Retinal pigment epithelial cell (primary cell): ENCODE data around the gene CAND2.
"Not testable (repeated sequence)": the region's sequence is repeated elsewhere in the genome, so short reads cannot be mapped to it uniquely, and the experiment has no call there.

Experiments
- DNase-seq: peaks from one replicate; pipeline ENCODE4 v3.0.0-alpha.2; 2010; ENCODE audit warnings: low read depth
- H3K4me3 ChIP-seq: 2 replicates; pipeline ENCODE4 v1.5.1; 2011; ENCODE audit warnings: mild to moderate bottlenecking, low read length, control low read depth, moderate library complexity
- TF ChIP-seq, protein P1 (sequence below): conservative IDR thresholded peaks from 2 replicates; pipeline ENCODE4 v1.5.1; 2011; ENCODE audit warnings: low read depth, low read length, control low read depth, inconsistent platforms

Gene CAND2

DNA sequence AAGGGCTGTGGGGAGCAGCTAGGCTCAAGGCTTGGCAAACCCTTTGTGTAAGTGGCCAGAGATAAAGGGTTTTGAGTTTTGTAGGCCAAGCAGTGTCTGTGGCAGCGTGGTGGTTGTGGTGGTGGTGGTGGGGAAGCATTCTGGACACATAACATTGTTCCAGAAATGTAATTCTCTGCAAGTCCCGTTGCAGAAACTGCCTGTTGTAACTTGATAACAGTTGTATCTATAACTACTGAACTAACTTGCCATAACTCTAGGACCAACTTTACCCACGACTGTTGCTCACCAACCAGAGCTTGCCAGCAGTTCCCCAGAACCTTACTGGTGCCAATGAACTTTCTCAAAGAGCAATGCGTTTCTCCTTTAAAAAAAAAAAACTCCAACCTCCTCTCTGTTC is 19.3 kb upstream of the CAND2 start:
- H3K4me3 ChIP-seq, result no peak overlapping the region
- TF ChIP-seq, protein P1, sequence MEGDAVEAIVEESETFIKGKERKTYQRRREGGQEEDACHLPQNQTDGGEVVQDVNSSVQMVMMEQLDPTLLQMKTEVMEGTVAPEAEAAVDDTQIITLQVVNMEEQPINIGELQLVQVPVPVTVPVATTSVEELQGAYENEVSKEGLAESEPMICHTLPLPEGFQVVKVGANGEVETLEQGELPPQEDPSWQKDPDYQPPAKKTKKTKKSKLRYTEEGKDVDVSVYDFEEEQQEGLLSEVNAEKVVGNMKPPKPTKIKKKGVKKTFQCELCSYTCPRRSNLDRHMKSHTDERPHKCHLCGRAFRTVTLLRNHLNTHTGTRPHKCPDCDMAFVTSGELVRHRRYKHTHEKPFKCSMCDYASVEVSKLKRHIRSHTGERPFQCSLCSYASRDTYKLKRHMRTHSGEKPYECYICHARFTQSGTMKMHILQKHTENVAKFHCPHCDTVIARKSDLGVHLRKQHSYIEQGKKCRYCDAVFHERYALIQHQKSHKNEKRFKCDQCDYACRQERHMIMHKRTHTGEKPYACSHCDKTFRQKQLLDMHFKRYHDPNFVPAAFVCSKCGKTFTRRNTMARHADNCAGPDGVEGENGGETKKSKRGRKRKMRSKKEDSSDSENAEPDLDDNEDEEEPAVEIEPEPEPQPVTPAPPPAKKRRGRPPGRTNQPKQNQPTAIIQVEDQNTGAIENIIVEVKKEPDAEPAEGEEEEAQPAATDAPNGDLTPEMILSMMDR, result no peak
- no peak for DNase-seq

DNA sequence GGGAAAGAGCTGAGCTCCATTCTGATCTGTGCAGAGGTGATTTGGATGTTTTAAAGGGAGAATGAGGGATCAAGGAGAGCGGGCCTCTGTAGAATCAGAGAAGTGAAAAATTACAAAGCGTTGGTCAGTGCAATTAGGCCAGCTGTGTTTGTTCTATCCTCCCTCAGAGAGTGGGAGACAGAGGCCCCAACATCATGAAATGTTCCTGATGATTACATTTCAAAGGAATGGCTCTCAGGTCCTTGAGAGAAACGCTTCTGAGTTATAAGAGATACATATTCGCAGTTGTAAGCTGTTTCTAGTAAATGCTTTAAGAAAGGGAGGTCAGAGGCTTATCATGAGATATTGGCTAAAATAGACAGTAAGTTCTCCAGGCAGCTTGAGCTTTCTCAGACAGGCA is 15.7 kb upstream of the CAND2 start:
- H3K4me3 ChIP-seq, result no peak overlapping the region
- TF ChIP-seq, protein P1, result no peak
- no peak for DNase-seq

GRCh38 chr3:12782172-12782815 is 14.2 kb upstream of the CAND2 start:
- H3K4me3 ChIP-seq, result no peak overlapping the region
- no peak for DNase-seq
- TF ChIP-seq, protein P1, result no peak

DNA sequence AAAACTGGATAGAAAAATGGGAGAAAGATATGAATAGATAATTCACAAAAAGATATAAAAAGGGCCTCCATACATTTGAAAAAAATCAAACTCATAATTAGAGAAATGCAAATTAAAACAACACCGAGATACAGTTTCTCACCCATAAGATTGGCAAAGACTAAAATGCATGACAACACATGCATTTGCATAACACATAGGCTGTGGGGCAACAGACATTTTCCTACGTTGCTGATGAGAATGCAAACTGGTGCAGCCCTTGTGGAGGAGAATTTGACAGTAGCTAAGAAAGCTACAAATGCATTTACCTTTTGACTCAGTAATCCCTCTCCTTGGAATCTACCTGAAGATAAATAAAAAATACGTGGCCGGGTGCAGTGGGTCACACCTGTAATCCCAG is 11.4 kb upstream of the CAND2 start:
- DNase-seq, result no peak
- TF ChIP-seq, protein P1, result no peak

DNA sequence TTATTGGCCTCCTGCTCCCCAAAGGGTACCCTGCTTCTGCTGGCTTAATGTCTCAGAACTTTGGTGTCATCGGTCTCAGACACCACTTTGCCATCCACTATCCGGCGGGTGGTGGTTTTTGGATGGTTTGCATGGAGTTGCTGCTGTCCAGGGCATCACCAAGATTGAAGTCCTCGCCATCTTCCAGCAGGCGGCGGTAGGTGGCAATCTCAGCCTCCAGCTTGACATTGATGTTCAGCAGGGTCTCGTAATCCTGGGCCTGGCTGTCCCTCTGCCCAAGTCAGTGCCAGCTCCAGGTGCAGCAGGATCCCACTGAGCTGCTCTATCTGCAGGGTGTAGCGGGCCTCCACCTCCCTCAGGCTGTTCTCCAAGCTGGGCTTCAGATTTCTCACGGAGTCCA is 9.1 kb upstream of the CAND2 start:
- TF ChIP-seq, protein P1, result peak; percentile 54
- not testable (repeated sequence) for H3K4me3 ChIP-seq, DNase-seq

More for the DNA sequence above, 11.4 kb upstream of the CAND2 start:
- no peak overlapping the region for H3K4me3 ChIP-seq

DNA sequence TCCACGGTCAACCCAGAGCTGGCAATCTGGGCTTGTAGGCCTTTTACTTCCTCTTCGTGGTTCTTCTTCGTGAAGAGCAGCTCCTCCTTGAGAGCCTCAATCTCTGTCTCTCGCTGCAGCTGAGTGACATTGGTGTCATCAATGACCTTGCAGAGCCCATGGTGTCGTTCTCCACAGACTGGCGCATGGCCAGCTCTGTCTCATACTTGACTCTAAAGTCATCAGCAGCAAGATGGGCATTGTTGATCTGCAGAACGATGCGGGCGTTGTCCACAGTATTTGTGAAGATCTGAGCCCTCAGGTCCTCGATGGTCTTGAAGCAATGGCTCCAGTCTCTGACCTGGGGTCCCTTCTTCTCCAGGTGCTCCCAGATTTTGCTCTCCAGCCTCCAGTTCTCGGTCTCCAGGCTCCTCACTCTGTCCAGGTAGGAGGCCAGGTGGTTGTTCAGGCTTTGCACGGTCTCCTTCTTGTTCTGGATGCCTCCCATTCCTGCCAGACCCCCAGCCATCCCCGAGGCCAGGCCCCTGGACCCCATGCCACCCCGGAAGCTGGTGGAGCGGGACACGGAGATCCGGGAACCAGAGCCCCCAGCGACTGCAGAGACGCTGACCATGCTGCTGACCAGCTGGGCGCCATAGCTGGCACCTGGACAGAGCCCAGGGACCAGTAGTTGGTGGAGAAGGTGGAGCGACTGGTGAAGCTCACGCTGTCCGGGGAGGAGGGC is 8.4 kb upstream of the CAND2 start:
- not testable (repeated sequence) for DNase-seq, H3K4me3 ChIP-seq

DNA sequence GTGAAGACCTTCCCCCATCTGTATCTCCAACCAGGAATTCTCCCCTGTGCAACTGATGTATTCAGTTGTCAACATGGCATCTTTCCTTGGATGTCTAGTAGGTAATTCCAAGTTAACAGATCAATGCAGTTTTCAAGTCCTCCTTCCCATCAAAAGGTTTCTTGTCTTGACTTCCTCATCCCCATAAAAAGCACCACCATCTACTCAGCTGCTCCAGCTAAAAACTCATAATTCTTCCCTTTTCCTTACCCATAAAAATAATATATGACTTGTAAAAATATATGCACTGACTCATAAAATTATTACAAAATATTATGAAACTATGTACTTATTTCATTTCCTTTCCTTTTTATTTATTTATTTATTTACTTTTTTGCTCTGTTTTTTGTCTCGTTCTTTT is 5.0 kb upstream of the CAND2 start:
- no peak overlapping the region for H3K4me3 ChIP-seq
- no peak for DNase-seq
- TF ChIP-seq, protein P1, result no peak
